ENCODE data around the gene PIM3.

Gene PIM3

DNA sequence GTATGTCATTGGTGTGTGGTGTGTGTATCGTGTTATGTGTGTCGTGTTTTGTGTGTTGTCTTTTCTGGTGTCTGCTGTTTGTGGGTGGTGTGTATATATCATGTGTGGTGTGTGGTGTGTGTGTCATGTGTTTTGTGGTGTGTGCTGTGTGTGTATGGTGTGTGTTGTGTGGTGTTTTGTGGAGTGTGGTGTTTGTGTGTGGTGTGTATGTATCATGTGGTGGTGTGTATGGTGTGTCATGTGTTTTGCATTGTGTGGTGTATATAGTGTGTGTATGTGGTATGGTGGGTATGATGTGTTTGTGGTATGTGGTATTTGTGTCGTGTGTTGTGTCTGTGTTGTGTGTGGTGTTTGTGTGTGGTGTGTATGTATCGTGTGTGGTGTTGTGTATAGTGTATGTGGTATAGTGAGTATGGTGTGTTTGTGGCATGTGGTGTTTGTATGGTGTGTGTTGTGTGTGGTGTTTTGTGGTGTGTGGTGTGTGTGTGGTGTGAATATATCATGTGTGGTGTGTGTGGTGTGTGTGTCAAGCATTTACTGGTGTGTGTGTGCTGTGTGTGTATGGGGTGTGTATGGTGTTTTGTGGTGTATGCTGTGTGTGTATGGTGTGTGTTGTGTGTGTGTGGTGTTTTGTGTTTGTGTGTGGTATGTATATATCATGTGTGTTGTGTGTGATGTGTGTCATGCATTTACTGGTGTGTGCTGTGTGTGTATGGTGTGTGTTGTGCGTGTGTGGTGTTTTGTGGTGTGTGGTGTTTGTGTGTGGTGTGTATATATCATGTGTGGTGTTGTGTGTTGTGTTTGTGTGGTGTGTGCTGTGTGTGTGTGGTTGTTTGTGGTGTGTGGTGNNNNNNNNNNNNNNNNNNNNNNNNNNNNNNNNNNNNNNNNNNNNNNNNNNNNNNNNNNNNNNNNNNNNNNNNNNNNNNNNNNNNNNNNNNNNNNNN is 12.7 kb downstream of the PIM3 start:
- H3K27ac ChIP-seq, result no peak overlapping the region
- peaks cover 3% of the 10 kb centered on the region for H3K4me1 ChIP-seq
- no peaks in the 10 kb centered on the region for H3K27me3 ChIP-seq (ENCODE audit: control insufficient read depth, insufficient read depth, low read length)
- H3K4me3 ChIP-seq (ENCODE audit: low read depth, low read length), result no peak overlapping the region
- H3K4me2 ChIP-seq (ENCODE audit: low read length), result no peak overlapping the region
- no peak overlapping the region for H3K9ac ChIP-seq
- no peaks in the 10 kb centered on the region for H3K9me3 ChIP-seq (ENCODE audit: control insufficient read depth, low read length)
- H2AFZ ChIP-seq, result no peak overlapping the region
- TF ChIP-seq, protein P1, sequence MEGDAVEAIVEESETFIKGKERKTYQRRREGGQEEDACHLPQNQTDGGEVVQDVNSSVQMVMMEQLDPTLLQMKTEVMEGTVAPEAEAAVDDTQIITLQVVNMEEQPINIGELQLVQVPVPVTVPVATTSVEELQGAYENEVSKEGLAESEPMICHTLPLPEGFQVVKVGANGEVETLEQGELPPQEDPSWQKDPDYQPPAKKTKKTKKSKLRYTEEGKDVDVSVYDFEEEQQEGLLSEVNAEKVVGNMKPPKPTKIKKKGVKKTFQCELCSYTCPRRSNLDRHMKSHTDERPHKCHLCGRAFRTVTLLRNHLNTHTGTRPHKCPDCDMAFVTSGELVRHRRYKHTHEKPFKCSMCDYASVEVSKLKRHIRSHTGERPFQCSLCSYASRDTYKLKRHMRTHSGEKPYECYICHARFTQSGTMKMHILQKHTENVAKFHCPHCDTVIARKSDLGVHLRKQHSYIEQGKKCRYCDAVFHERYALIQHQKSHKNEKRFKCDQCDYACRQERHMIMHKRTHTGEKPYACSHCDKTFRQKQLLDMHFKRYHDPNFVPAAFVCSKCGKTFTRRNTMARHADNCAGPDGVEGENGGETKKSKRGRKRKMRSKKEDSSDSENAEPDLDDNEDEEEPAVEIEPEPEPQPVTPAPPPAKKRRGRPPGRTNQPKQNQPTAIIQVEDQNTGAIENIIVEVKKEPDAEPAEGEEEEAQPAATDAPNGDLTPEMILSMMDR (IDR thresholded peaks at IDR 0.05), result no peak
- no peaks in the 10 kb centered on the region for H3K36me3 ChIP-seq (ENCODE audit: control insufficient read depth, insufficient read depth, low read length)
- H3K79me2 ChIP-seq, result no peaks in the 10 kb centered on the region

DNA sequence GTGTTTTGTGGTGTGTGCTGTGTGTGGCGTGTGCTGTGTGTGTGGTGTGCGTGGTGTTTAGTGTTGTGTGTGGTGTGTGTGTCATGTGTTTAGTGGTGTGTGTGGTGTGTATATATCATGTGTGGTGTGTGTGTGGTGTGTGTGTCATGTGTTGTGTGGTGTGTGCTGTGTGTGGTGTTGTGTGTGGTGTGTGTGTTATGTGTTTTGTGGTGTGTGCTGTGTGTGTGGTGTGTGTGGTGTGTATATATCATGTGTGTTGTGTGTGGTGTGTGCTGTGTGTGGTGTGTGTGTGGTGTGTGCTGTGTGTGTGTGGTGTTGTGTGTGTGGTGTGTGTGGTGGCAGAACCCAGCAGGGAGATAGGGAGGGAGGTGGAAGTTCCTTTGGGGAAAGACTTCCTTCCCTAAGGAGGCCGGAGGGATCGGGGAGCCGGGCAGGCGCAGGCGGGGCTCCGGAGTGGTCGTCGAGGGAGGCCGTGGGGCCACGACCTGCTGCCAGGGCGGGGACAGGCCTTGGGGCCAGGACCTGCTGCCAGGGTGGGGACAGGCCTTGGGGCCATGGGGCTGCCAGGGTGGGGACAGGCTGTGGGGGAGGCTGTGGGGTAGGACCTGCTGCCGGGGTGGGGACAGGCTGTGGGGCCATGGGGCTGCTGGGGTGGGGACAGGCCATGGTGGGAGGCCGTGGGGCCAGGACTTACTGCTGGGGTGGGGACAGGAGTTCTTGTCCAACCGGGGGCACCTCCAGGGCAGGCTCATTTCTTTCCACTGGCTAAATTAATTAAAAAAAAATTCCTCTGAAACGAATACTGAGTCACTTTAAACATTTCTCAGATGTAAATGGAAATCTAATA is 15.2 kb downstream of the PIM3 start:
- H2AFZ ChIP-seq, result no peak overlapping the region
- H3K27me3 ChIP-seq (ENCODE audit: control insufficient read depth, insufficient read depth, low read length), result no peaks in the 10 kb centered on the region
- no peak overlapping the region for H3K4me2 ChIP-seq (ENCODE audit: low read length)
- no peak overlapping the region for H3K27ac ChIP-seq
- H3K4me3 ChIP-seq (ENCODE audit: low read depth, low read length), result no peak overlapping the region
- no peaks in the 10 kb centered on the region for H3K4me1 ChIP-seq
- no peak overlapping the region for H3K9ac ChIP-seq
- TF ChIP-seq, protein P1 (IDR thresholded peaks at IDR 0.05), result no peak
- no peaks in the 10 kb centered on the region for H3K79me2 ChIP-seq
- H3K9me3 ChIP-seq (ENCODE audit: control insufficient read depth, low read length), result no peaks in the 10 kb centered on the region
- no peaks in the 10 kb centered on the region for H3K36me3 ChIP-seq (ENCODE audit: control insufficient read depth, insufficient read depth, low read length)

DNA sequence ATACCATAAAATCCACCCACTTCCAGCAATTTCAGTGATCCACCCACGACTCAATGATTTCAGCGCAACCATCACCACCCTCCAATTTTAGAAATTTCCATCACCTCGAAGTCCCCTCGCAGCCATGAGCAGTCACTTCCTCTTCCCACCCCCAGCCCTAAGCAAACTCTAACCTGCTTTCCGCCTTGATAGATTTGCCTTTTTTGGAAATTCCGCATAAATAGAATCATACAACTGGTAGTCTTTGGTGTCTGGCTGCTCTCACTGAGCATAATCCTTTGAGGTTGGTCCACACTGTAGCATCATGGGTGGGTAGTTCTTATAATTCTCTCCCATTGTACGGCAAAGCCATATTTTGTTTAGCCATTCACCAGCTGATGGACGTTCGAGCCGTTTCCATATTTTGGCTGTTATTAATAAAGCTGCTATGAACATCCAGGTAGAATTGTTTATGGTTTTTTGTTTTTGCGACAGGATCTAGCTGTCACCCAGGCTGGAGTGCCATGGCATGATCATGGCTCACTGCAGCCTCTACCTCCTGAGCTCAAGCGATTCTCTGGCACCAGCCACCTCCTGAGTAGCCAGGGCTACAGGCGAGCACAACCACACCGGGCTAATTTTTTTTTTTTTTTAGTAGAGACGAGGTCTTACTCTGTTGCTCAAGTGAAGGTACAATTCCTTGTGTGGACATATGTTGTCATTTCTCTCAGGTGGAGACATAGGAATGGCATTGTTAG is 16.0 kb downstream of the PIM3 start:
- no peak overlapping the region for H3K4me2 ChIP-seq (ENCODE audit: low read length)
- H3K4me1 ChIP-seq, result no peaks in the 10 kb centered on the region
- no peak overlapping the region for H3K9ac ChIP-seq
- TF ChIP-seq, protein P1 (IDR thresholded peaks at IDR 0.05), result no peak
- no peaks in the 10 kb centered on the region for H3K79me2 ChIP-seq
- H2AFZ ChIP-seq, result no peak overlapping the region
- H3K27me3 ChIP-seq (ENCODE audit: control insufficient read depth, insufficient read depth, low read length), result no peaks in the 10 kb centered on the region
- H3K4me3 ChIP-seq (ENCODE audit: low read depth, low read length), result no peak overlapping the region
- H3K9me3 ChIP-seq (ENCODE audit: control insufficient read depth, low read length), result no peaks in the 10 kb centered on the region
- H3K27ac ChIP-seq, result no peak overlapping the region
- H3K36me3 ChIP-seq (ENCODE audit: control insufficient read depth, insufficient read depth, low read length), result no peaks in the 10 kb centered on the region

DNA sequence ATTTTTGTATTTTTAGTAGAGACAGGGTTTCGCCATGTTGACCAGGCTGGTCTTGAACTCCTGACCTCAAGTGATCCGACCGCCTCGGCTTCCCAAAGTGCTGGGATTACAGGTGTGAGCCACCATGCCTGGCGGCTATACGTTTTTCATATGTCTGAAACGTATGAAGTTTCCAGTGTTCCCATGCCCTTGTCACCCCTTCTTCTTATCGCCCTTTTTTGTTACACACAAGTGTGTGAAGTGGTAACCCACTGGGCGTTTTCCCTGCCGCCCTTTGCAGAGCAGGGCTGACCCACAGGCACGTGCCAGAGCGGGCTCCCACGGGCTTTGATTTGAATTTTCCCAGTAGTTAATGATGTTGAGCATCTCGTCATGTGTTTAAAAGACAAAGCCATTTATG is 17.0 kb downstream of the PIM3 start:
- Histone ChIP-seq H3K9ac (no peak overlapping the region), H3K9me3 (ENCODE audit: control insufficient read depth, low read length) (no peaks in the 10 kb centered on the region)
- TF ChIP-seq, protein P1 (IDR thresholded peaks at IDR 0.05), result no peak

More for the DNA sequence above, 17.0 kb downstream of the PIM3 start:
- no peaks in the 10 kb centered on the region for H3K27me3 ChIP-seq (ENCODE audit: control insufficient read depth, insufficient read depth, low read length)
- H3K4me2 ChIP-seq (ENCODE audit: low read length), result no peak overlapping the region
- no peak overlapping the region for H2AFZ ChIP-seq
- no peaks in the 10 kb centered on the region for H3K79me2 ChIP-seq
- H3K4me3 ChIP-seq (ENCODE audit: low read depth, low read length), result no peak overlapping the region
- H3K4me1 ChIP-seq, result no peaks in the 10 kb centered on the region
- H3K36me3 ChIP-seq (ENCODE audit: control insufficient read depth, insufficient read depth, low read length), result no peaks in the 10 kb centered on the region
- H3K27ac ChIP-seq, result no peak overlapping the region

Data from parathyroid adenoma (tissue), 2 donors.